Amniotic epithelial cell (primary cell): Measurements from ENCODE around the gene NFIC.
A peak's percentile ranks its signal among the peaks of the same experiment; 100 is the strongest.
"Not testable (repeated sequence)": the region's sequence is repeated elsewhere in the genome, so short reads cannot be mapped to it uniquely, and the experiment has no call there.

Source experiments
- DNase-seq: peaks from one replicate; pipeline ENCODE4 v3.0.0-alpha.2; 2010; ENCODE audit warnings: low read depth

NFIC gene

GRCh38 chr19:3365836-3366752, at the start of gene NFIC:
TSS of gene NFIC (plus strand) at chr19:3366583. CDS start at chr19:3366637, 54 bp downstream.
- DNase-seq, result peak; percentile 88

- DNase-seq, result no peak
Measured at GRCh38 chr19:3316659-3317207, 49.6 kb upstream of the NFIC start.

- peak; percentile 67 for DNase-seq
Measured at GRCh38 chr19:3319643-3320353, 46.6 kb upstream of the NFIC start.

- DNase-seq, result no peak
Measured at GRCh38 chr19:3320354-3320670, 46.1 kb upstream of the NFIC start.

GRCh38 chr19:3320853-3321252, 45.5 kb upstream of the NFIC start:
- DNase-seq, result no peak

DNA sequence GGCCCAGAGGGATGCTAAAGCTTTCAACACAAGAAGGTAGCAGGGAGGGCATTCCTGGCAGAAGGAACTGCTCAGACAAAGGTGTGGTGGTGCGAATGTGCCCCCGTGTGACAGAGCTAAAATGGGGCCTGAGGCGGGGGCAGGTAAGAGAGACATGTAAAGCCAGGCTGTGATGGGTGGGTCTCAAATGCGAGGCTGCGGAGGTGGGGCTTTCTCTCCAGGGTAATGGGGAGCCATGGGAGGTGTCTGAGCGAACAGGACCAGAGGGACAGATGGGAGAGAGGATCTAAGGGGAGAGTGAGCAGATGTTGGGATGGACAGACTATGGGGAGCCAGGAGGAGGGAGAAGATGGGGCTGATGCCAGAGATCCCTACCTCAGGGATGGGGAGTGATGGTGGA, 44.7 kb upstream of the NFIC start:
- no peak for DNase-seq

GRCh38 chr19:3322199-3322978, 44.0 kb upstream of the NFIC start:
- DNase-seq, result no peak

GRCh38 chr19:3323026-3323425, 43.4 kb upstream of the NFIC start:
- no peak for DNase-seq

DNA sequence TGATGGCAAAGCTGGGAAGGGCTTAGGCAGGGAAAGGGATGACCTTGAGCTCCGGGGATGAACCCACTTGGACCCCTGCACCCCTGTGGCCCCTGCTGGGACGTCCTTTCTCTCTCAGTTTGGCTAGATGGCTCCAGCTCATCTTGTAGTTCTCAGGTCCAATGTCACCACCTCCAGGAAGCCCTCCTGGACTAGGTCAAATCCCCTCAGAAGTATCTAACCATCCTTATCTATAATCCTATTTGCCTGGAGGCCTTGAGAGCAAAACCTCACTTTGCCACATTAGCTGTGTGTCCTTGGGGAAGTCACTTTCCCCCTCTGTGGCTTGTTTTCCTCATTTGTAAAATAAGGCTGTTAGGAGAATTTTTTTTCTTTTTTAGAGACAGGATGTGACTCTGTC, 42.7 kb upstream of the NFIC start:
- no peak for DNase-seq

GRCh38 chr19:3324405-3324856, 42.0 kb upstream of the NFIC start:
- DNase-seq, result no peak

- no peak for DNase-seq
Measured at GRCh38 chr19:3325451-3325850, 40.9 kb upstream of the NFIC start.

DNA sequence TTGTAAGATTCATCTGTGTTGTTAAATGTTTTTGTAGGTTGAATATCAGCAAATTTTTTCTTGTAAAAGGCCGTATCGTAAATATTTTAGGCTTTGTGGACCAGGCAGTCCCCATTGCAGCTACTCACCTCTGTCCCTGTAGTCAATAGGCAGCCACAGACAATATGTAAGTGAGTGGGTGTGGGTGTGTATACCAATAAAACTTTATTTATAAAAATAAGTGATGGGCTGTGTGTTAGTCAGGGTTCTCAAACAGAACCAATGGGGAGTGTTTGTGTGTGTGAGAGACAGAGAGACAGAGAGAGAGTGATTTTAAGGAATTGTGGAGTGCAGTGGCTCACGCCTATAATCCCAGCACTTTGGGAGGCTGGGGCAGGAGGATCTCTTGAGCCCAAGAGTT, 37.6 kb upstream of the NFIC start:
- DNase-seq, result no peak

GRCh38 chr19:3330047-3330446, 36.3 kb upstream of the NFIC start:
- DNase-seq, result no peak

- DNase-seq, result not testable (repeated sequence)
Measured at GRCh38 chr19:3332232-3332631, 34.2 kb upstream of the NFIC start.

DNA sequence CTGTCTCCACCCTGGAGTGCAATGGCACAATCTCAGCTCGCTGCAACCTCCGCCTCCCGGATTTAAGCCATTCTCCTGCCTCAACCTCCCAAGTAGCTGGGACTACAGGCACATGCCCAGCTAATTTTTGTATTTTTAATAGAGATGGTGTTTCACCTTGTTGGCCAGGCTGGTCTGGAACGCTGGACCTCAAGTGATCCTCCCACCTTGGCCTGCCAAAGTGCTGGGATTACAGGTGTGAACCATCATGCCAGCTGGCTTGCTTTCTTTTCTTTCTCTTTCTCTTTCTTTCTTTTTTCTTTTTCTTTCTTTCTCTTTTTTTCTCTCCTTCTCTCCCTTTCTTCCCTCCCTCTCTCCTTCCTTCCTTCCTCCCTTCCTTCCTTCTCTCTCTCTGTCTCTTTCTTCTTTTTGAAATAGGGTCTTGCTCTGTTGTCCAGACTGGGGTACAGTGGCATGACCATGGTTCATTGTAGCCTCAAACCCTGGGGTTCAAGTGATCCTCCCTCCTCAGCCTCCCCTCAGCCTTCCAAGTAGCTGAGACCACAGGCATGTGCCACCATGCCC, 33.3 kb upstream of the NFIC start:
- no peak for DNase-seq

DNA sequence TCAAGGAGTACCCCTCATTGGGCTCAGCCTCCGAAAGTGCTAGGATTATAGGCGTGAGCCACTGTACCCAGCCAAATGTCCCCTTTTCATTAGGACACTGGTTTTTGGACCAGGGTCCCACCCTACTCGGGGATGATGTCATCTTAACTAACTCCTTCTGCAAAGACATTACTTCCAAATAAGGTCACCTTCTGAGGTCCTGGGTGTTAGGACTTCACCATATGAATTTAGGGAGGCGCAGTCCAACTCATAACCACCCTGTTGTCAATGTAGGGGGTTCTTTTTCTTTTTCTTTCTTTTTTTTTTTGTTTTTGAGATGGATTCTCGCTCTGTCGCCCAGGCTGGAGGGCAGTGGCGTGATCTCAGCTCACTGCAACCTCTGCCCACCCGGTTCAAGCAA, 32.7 kb upstream of the NFIC start:
- DNase-seq, result no peak

GRCh38 chr19:3334749-3335430, 31.5 kb upstream of the NFIC start:
- DNase-seq, result not testable (repeated sequence)

GRCh38 chr19:3335431-3336350, 30.7 kb upstream of the NFIC start:
- peak; percentile 70 for DNase-seq

- no peak for DNase-seq
Measured at GRCh38 chr19:3336351-3336679, 30.1 kb upstream of the NFIC start.
